ENCODE data around the gene CYP2C8. TPM values are rescaled to one million over a fixed set of nuclear protein-coding genes. Genes with fewer than 3 reads are reported as not detected.

Gene CYP2C8
- total and polyA plus RNA-seq, 2 of the 4 experiments (the other 2 are of a cell fraction) = 0.05 TPM; not detected in 1

- Histone ChIP-seq H3K14ac (replicated peaks; ENCODE audit: low read depth, low read length) (no peak overlapping the region), H2BK5ac (ENCODE audit: low read depth, low read length, poor library complexity, severe bottlenecking) (no peak overlapping the region), H3K9ac (ENCODE audit: low read depth, low read length) (no peak overlapping the region), H4K5ac (ENCODE audit: low read depth, low read length) (no peak overlapping the region), H2BK20ac (ENCODE audit: low read depth, low read length) (no peak overlapping the region), H4K20me1 (ENCODE audit: insufficient read depth, low read length) (no peaks in the 10 kb centered on the region), H3K4me3 (ENCODE audit: insufficient read depth, low read depth, low read length) (no peak overlapping the region), H3K18ac (ENCODE audit: low read depth, low read length) (no peak overlapping the region), H3K36me3 (ENCODE audit: control insufficient read depth, insufficient read depth, low read length) (no peaks in the 10 kb centered on the region), H3K23ac (ENCODE audit: low read depth, low read length) (no peak overlapping the region), H4K8ac (ENCODE audit: low read depth in 2 of 2, low read length in 2 of 2) (no peak overlapping the region), H4K91ac (ENCODE audit: insufficient read depth, low read depth, low read length) (no peak overlapping the region), H3K56ac (ENCODE audit: extremely low read depth, insufficient read depth, low read length) (no peak overlapping the region), H2AFZ (replicated peaks; ENCODE audit: low read length, poor library complexity) (no peak overlapping the region), H3K4me2 (ENCODE audit: low read depth, low read length) (no peak overlapping the region), H2BK120ac (ENCODE audit: low read depth, low read length) (no peak overlapping the region), H2BK15ac (ENCODE audit: low read depth, low read length) (no peak overlapping the region), H3K4me1 (ENCODE audit: control insufficient read depth, insufficient read depth, low read length) (no peaks in the 10 kb centered on the region), H2AK9ac (replicated peaks; ENCODE audit: low read depth, low read length, poor library complexity) (no peak overlapping the region), H3K27ac (ENCODE audit: insufficient read depth, low read length) (no peak overlapping the region), H2AK5ac (ENCODE audit: low read depth, low read length) (no peak overlapping the region), H3K79me1 (ENCODE audit: low read depth in 1 of 2, low read length in 2 of 2) (no peaks in the 10 kb centered on the region), H3K27me3 (ENCODE audit: control insufficient read depth, insufficient read depth, low read length) (no peaks in the 10 kb centered on the region), H3K9me1 (ENCODE audit: insufficient read depth, low read length) (no peaks in the 10 kb centered on the region), H3K4ac (ENCODE audit: low read depth, low read length) (no peak overlapping the region), H3K9me3 (ENCODE audit: control insufficient read depth, insufficient read depth, low read length) (peaks cover 4% of the 10 kb centered on the region; the same call in 1 of the 2 replicates)
- BruUV-seq (replicated peaks) = no TSS peak
- ChIA-PET CTCF (no interaction called here), POLR2A (ENCODE audit: unreplicated experiment) (no interaction called here)
- dilution Hi-C loops (cut with HindIII; ENCODE audit: low sequenced_read_pairs, unreplicated experiment) (no loop called here), intact Hi-C loops (cut with micrococcal nuclease) (no loop called here), in situ Hi-C loops (cut with MboI; ENCODE audit: low sequenced_read_pairs) (no loop called here)
- TF ChIP-seq RCOR1 (IDR thresholded peaks at IDR 0.05; ENCODE audit: insufficient replicate concordance, low read length) = no peak
- no peak for TF ChIP-seq CEBPB (IDR thresholded peaks at IDR 0.05; ENCODE audit: low read depth, low read length)
- no peak for ATAC-seq (ENCODE audit: low read depth)
- DNase-seq = no peak
Observed at GRCh38 chr10:95031656-95032055, 37.6 kb downstream of the CYP2C8 start.

All from IMR-90 (cell line).